Measurements from ENCODE around the gene P2RX2.

The P2RX2 gene

DNA sequence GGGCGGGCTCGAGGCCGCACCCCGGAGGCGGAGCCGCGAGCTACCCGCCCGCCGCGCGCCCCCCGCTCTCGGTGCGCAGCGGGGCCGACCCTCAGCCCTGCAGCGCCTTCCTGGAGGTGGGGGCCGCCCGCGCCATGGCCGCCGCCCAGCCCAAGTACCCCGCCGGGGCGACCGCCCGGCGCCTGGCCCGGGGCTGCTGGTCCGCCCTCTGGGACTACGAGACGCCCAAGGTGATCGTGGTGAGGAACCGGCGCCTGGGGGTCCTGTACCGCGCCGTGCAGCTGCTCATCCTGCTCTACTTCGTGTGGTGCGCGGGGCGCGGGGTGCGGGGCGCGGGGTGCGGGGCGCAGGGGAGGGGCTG is at the start of gene P2RX2:
Gene P2RX2 (plus strand): TSS at position 94 of the 361 bp plus-strand sequence. CDS start 41 bp downstream, at position 135.
- no peak for DNase-seq (ENCODE audit: low spot score)

- no peak for DNase-seq (ENCODE audit: low spot score)
Measured at GRCh38 chr12:132568826-132569480, 49.6 kb upstream of the P2RX2 start.

- DNase-seq (ENCODE audit: low spot score): no peak
Measured at GRCh38 chr12:132569856-132570480, 48.6 kb upstream of the P2RX2 start.

DNA sequence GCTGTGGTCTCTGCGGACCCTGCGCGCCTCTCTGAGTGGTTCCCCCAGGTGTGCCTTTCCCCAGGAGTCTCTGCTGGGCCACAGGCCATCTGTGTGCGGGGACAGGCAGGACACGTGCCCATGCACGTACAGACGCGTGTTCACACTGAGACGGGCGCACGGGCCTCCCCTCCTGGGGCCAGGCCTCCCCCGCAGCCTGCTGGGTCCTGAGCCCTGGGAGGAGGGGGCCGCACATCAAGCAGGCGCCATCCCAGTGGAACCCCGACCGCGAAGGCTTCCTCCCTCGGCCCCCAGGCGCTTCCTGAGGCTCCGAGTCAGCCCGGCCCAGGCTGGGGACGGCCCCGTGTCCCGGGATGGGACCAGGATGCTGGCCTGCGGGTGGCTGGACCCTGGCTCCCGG is 47.9 kb upstream of the P2RX2 start:
- DNase-seq (ENCODE audit: low spot score): no peak

DNA sequence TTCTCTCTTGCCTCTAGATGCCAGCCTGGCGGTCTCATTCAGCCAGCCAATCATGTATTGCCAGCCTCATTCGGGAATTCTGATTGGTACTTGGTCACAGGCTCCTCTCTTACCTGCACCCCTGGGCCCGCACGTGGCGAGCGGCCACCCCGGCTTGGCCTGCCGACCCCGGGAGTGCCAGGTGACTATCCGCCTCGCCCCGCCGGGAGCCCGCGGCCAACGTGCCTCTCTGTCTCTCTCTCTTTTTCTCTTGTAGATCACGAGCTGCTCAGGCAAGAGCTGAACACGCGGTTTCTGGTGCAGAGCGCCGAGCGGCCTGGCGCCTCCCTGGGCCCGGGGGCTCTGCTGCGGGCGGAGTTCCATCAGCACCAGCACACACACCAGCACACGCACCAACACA is 47.5 kb upstream of the P2RX2 start:
- DNase-seq (ENCODE audit: low spot score): no peak

GRCh38 chr12:132571598-132571997 is 47.0 kb upstream of the P2RX2 start:
- no peak for DNase-seq (ENCODE audit: low spot score)

- DNase-seq (ENCODE audit: low spot score): no peak
Measured at GRCh38 chr12:132572106-132572505, 46.5 kb upstream of the P2RX2 start.

DNA sequence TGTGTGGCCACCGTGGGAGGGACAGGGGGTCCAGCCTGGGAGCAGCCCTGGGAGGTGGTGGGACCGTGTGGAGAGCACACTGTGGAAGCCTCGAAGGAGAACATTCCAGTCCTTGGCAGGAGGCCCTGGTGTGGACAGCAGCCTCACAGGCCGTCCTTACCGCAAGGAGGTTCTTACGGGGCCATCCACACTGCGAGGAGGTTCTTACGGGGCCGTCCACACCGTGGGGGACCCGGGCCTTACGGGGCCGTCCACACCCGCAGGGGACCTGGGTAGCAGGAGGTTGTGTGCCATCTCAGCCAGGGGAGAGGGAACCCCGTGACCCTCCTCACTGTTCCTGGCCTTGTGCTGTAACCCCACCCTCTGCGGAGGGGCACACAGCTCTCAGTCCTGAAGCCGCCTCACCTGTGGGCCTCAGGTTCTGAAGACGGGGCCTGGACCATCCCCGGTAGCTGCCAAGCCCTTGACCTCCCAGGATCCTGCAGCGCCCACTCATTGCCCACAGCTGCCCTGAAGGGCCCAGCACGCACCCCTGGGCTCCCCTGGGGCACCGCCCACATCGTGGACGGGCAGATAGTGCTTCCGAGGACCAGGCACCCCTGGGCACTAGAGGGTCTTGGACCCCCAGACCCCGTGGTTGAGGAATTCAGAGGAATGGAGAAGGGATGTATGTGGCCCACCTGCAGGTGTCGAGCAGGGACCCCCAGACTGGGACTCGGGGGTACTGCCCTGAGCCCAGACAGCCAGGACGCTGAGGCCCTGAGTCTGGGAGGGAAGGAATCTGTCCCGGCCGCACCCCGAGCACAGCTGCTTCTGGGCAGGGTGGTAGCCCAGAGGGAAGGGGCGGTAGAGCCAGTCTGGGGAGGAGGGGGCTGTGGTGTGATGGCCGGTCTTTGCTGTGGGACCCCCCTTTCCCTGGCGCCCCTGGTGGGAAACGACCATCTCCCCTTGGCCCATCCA is 45.5 kb upstream of the P2RX2 start:
- no peak for DNase-seq (ENCODE audit: low spot score)

DNA sequence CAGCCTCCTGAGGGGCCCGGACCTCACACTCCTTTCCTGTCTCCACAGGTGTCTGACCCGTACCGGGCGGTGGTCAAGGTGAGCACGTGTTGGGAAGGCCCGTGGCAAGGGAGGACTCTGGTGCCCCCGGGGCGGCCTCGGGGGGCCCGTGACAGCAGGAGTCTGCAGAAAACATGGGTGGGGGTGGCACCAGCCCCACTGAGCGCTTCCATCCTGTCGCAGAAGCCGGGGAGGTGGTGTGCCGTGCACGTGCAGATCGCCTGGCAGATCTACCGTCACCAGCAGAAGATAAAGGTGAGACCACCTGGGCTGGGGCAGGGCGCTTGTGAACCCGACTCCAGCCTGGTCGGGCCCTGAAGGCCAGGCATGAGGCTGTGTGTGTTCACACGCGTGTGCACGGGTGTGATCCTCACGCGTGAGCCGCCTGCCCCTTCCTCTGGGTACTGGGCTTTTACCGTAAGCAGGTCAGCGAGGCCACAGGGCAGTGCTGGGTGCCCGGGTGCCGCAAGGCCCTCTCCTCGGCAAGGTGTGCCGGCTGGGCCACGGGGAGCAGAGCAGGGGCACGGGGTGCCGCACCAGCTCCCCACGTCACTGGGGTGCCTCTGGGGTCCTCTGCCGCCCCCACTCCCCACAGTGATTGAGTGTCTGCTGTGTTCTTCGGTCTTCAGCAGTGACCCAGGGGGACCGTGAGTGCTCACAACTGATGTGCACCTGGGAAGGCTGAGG is 44.1 kb upstream of the P2RX2 start:
- DNase-seq (ENCODE audit: low spot score): no peak

DNA sequence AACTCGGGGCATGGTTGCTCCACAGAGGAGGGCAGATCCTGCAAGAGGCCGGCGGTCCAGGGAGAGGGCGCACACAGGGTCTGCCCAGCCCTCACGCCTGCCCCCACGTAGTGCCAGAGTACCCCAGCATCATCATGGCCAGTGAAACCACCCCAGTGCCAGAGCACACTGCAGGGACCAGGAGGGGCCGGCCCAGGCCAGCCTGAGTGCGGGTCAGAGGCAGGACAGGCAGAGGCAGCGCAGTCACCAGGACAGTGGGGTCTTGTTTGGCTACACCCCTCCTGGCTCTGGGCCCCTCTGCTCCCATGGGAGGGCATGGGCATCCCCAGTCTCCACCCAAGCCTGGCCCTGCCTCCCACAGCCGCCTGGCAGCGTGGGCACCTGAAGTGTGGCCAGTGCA is 42.9 kb upstream of the P2RX2 start:
- DNase-seq (ENCODE audit: low spot score): no peak

DNA sequence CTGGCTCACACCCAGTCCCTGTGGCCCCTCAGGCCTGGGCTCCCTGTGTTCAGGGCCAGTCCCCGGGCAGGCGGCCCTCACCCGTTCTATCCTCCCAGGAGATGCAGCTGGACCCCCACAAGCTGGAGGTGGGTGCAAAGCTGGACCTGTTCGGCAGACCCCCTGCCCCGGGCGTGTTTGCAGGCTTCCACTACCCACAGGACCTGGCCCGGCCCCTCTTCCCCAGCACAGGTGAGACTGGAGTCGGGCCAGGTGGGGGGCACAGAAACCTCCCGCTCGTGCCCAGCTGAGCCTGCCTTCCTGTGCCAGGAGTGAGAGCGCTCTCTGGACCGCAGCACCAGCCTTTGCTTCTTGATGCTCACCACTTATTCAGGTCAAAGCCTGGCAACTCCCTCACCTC is 41.9 kb upstream of the P2RX2 start:
- DNase-seq (ENCODE audit: low spot score): no peak

DNA sequence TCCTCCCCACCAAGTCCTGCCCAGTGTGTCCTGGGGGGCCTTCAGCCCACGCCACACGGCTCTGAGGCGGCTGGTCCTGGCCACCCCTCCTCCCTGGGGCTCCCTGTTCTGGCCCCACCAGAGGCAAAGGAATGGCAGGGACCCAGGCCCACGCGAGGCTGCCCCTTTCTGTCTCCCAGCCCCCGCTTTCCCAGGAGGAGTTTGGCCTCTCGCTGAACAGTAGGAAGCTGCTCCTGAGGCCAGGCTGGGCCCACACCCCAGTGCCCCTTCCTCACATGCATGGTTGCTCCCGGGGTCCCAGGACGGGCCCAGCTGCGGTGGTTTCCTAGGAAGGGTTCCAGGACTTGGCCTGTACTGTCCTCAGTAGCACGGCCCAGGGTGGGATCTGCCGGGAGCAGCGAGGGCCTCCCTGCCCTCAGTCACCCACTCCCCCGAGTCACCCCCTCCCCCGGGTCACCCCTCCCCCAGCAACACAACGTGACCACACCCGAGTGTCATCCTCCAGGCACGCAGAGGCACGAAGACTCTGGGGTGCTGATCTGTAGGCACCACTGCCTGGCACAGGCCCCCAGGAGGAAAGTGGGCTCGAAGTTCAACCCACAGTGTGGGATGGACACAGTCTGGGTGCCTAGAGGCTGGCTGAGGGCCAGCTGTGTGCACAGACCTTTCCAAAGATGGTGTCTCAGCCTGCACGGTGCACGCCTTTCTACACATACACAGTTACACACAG is 41.2 kb upstream of the P2RX2 start:
- no peak for DNase-seq (ENCODE audit: low spot score)

- no peak for DNase-seq (ENCODE audit: low spot score)
Measured at GRCh38 chr12:132578118-132578517, 40.5 kb upstream of the P2RX2 start.

GRCh38 chr12:132578826-132579225 is 39.8 kb upstream of the P2RX2 start:
- no peak for DNase-seq (ENCODE audit: low spot score)

- no peak for DNase-seq (ENCODE audit: low spot score)
Measured at GRCh38 chr12:132579744-132580143, 38.8 kb upstream of the P2RX2 start.

DNA sequence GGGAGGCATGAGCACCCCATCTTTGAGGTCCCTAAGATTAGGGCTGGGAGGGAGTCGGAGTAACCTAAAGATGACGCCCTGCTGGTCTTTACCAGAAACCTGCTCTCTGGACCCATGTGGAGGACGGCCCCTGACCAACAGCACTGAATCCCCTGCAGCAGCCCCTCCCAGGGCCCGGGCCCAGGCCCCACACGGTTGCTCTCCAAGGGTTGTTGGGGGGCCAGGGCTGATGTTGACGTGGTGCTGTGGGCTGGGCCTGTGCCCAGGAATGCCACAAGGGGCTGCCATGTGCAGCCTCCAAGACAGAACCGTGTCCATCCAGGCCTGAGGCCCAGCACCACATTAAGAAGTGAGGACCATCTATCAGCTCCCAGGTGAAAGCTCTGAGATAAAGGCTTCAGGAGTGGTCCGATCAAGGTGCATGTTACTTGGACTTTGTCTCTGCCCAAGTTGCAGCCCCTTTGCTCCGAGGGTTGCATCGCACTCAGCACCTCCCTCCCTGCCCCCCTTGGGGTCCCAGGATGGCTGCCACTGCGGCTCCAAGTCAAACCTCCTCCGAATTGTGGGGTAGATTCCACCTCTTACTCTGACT is 37.8 kb upstream of the P2RX2 start:
- DNase-seq (ENCODE audit: low spot score): no peak

DNA sequence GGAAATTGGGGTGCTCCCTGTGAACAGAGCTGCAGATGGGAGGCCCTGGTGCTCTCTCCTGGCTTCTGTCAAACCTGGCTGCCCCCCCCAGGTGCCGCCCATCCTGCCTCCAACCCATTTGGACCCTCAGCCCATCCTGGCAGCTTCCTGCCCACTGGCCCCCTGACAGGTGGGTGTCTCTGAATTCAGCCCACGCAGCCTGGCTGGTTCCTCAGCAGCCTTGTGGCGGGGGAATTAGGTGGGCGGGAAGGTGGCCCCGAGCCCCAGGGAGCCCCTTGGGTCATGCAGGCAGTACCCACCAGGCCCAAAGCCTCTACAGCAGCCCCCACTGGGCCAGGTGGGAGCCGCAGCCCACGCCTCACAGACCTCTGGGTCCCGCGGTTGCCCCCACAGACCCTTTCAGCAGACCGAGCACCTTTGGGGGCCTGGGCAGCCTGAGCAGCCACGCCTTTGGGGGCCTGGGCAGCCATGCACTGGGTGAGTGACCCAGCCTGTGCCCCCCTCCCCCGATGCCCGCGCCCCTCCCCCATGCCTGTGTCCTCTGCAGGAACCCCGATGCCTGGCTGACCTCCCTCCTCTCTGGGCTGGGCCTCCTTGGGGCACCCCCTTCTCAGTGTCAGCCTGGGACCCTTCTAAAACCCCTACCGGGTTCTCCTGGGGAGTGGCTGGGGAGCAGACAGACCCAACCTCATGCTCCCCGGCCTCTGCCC is 37.1 kb upstream of the P2RX2 start:
- no peak for DNase-seq (ENCODE audit: low spot score)

DNA sequence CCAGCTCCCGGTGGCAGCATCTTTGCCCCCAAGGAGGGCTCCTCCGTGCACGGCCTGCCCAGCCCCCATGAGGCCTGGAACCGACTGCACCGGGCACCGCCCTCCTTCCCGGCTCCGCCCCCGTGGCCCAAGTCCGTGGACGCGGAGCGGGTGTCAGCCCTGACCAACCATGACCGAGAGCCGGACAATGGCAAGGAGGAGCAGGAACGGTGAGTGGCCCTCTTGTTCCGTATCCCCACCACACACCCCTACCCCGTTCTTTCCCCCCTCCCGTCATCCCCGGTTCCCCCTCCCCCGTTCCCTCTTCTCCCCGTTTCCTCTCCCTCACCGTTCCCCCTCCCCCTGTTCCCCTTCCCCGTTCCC is 36.5 kb upstream of the P2RX2 start:
- no peak for DNase-seq (ENCODE audit: low spot score)

DNA sequence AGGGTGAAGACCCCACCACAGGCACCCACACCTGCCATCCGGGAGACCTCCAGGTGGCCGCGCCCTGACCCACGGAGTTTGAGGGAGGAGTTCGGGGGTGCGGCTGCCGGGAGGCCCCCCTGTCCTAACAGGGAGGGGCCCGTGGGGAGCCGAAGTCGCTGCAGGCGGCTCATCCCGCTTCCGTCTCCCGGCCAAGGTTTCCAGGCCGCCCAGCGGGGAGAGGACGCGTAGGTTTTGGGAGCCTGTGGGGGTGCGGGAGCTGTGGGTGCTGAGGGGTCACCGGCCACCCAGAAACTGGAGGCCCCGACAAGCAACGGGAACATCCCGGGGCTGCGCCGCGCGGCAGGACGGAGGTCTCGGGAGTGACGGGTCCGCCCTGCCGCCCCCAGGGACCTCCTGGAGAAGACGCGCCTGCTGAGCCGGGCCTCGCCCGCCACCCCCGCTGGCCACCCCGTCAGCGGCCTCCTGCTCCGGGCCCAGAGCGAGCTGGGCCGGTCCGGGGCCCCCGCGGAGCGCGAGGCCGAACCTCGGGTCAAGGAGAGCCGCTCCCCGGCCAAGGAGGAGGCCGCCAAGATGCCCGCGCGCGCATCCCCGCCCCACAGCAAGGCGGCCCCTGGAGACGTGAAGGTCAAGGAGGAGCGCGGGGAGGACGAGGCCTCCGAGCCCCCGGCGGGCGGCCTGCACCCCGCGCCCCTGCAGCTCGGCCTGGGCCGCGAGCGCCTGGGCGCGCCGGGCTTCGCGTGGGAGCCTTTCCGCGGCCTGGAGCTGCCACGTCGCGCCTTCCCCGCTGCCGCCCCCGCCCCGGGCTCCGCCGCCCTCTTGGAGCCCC is 35.8 kb upstream of the P2RX2 start:
- DNase-seq (ENCODE audit: low spot score): no peak

- DNase-seq (ENCODE audit: low spot score): no peak
Measured at GRCh38 chr12:132583411-132583710, 35.2 kb upstream of the P2RX2 start.

All from NAMALWA (cell line).